Body of pancreas (tissue), 4 donors: ENCODE data around the gene SEPTIN5. TPM values are rescaled to one million over a fixed set of nuclear protein-coding genes. Genes with fewer than 3 reads are reported as not detected.

Experiments used
- ATAC-seq: fragments of 150-250 bp; one replicate; pipeline ENCODE4 v1.9.1; 2016
- DNase-seq, 4 donors: peaks; one replicate each; pipeline ENCODE4 v3.0.0-alpha.2; 2019
- H3K27ac ChIP-seq, 4 donors: fragments of 200-600 bp; sonication (generic); 1 replicate in 3 of 4; 2 replicates in 1 of 4; pipeline versions ENCODE4 v1.5.1 to v1.6.1; 2016 to 2019; ENCODE audit warnings: mild to moderate bottlenecking in 1 of 4, mixed read lengths in 1 of 4, moderate library complexity in 1 of 4
- H3K27me3 ChIP-seq, 2 donors: fragments of 200-600 bp; sonication (generic); one replicate each; pipeline ENCODE4 v1.6.0; 2016; ENCODE audit warnings: mild to moderate bottlenecking in 1 of 2
- H3K36me3 ChIP-seq, 2 donors: fragments of 200-600 bp; sonication (generic); replicated peaks in 1 of 2; 2 replicates each; pipeline ENCODE4 v1.5.1; 2016; ENCODE audit warnings: low read depth in 2 of 2; ENCODE audit not compliant: insufficient read depth in 1 of 2
- H3K4me1 ChIP-seq: fragments of 200-600 bp; sonication (generic); one replicate; pipeline ENCODE4 v1.6.0; 2016
- H3K4me3 ChIP-seq, 2 donors: fragments of 200-600 bp; sonication (generic); 1 replicate in 1 of 2; 2 replicates in 1 of 2; pipeline ENCODE4 v1.5.1; 2016 to 2019
- H3K9me3 ChIP-seq, 3 donors: fragments of 200-600 bp; sonication (generic); 1 replicate in 2 of 3; 2 replicates in 1 of 3; pipeline ENCODE4 v1.5.1; 2016
- POLR2A ChIP-seq, 3 donors: fragments of 450-650 bp; IDR thresholded peaks; one replicate each; pipeline ENCODE4 v1.6.1; 2016; ENCODE audit warnings: antibody characterized with exemption in 3 of 3, mild to moderate bottlenecking in 2 of 3
- WGBS, 2 donors: methylation state at CpG; one replicate each; pipeline ENCODE4 v1.1.5; 2017; 5-methylcytosine and 5-hydroxymethylcytosine counted together
- intact Hi-C: fragments of 100-400 bp; cut with DNase I; formaldehyde crosslinking; loops from one replicate; pipeline ENCODE4 v1.15.1; 2023
- total RNA-seq, 2 donors: library from RNA; depleted of rRNA; stranded (reverse); fragments of >200 nt; gene quantifications; one replicate each; pipeline ENCODE4 v1.1.0, GENCODE V29; 2016
- TF ChIP-seq, protein P1 (sequence below), 7 experiments: fragments of 450-650 bp in 4 of 7; fragments of 200-600 bp in 3 of 7; sonication (generic) in 3 of 7; IDR thresholded peaks; one replicate each; pipeline ENCODE4 v1.5.1; 2016 to 2019; ENCODE audit warnings: antibody characterized with exemption in 7 of 7

The SEPTIN5 gene
- total RNA-seq, 2 donors from 2014 or later, result 15.0 to 15.2 TPM

DNA sequence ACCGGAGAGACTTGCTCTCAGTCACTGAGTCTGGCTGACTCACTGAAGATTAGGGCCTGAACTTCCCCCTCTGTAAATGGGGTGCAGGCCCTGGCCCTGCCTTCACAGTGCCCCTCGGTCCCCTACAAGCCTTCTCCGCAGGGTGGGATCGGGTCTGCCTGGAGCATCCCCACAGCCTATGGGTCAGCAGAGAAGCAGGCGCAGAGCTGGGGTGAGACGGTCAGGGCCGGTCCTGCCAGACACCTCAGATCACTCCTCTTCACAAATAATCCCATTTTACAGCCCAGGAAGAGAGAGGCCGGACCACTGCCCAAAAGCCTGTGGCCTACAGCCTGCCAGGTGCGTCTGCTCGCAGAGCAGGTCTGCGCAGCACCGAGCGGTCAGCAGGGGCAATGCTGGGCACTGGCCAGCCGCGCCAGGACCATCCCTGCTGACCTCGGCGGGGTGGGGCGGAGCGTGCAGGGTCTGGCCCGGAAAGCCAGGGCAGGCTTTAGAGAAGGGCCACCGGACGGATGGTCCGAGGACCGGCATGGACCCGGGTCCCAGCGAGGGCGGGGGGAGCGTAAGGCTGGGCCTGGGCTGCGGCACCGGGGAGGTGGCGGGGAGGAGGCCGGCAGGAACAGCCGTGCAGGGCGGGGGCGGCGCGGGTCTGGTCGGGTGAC is 522 bp upstream of the SEPTIN5 start:
- TF ChIP-seq, protein P1, sequence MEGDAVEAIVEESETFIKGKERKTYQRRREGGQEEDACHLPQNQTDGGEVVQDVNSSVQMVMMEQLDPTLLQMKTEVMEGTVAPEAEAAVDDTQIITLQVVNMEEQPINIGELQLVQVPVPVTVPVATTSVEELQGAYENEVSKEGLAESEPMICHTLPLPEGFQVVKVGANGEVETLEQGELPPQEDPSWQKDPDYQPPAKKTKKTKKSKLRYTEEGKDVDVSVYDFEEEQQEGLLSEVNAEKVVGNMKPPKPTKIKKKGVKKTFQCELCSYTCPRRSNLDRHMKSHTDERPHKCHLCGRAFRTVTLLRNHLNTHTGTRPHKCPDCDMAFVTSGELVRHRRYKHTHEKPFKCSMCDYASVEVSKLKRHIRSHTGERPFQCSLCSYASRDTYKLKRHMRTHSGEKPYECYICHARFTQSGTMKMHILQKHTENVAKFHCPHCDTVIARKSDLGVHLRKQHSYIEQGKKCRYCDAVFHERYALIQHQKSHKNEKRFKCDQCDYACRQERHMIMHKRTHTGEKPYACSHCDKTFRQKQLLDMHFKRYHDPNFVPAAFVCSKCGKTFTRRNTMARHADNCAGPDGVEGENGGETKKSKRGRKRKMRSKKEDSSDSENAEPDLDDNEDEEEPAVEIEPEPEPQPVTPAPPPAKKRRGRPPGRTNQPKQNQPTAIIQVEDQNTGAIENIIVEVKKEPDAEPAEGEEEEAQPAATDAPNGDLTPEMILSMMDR (IDR thresholded peaks at IDR 0.05), result peak in 2 of 7 experiments; percentile 4 to 12
- TF ChIP-seq POLR2A (IDR thresholded peaks at IDR 0.05), result no peak
- Histone ChIP-seq H3K27ac (no peak overlapping the region), H3K27me3 (no peaks in the 10 kb centered on the region), H3K36me3 (no peaks in the 10 kb centered on the region), H3K4me1 (peaks cover 29% of the 10 kb centered on the region), H3K4me3 (peak overlapping the region in 1 of 2 donors; percentile 27), H3K9me3 (no peaks in the 10 kb centered on the region)
- 25 to 67% methylated on average over 6 to 31 of the region's 38 CpGs for WGBS, 2 donors
- intact Hi-C loops, result no loop called here
- DNase-seq (peak in 1 of 4 donors; percentile 44), ATAC-seq (peak; percentile 32)

DNA sequence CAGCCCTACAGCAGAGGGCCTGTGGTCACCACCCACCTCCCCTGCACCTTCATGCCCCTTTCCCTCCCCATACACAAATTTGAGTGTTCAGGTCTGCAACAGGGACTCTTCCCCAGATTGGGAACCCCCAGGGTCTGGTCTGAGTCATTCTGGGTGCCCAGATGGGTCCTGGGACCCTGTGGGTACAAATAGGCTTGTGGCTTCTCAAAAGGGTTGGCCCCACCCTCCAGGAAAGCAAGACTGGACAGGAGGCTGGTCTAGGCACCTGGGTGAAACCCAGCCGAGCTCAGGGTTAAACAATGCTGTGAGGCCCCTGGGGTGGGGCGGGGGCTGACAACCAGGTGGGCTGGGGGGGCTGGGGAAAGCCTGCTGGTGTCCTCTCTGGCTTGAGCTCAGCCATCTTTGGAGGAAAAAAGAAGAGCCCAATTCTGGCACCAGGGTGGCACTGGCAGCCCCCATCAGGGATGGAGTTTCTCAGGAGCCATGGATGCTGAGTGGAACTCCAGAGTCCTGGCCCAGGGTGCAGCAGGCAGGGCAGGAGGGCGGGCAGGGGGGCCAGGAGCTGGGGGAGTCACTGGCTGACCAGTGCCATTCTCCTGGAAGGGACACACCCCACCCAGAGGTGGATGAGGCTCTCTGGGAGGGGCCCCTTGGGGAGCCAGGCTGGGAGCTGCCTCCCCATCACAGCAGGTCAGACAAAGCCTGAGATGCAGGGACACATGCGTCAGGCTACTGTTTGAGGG is 1.1 kb downstream of the SEPTIN5 start:
- 81 to 100% methylated on average over 1 to 4 of the region's 4 CpGs for WGBS, 2 donors
- TF ChIP-seq, protein P1 (IDR thresholded peaks at IDR 0.05), result no peak
- TF ChIP-seq POLR2A (IDR thresholded peaks at IDR 0.05), result no peak
- ATAC-seq (no peak), DNase-seq (no peak)
- Histone ChIP-seq H3K36me3 (no peaks in the 10 kb centered on the region), H3K27me3 (no peaks in the 10 kb centered on the region), H3K27ac (no peak overlapping the region), H3K9me3 (no peaks in the 10 kb centered on the region), H3K4me3 (no peak overlapping the region), H3K4me1 (peaks cover 32% of the 10 kb centered on the region)
- intact Hi-C loops, result no loop called here

DNA sequence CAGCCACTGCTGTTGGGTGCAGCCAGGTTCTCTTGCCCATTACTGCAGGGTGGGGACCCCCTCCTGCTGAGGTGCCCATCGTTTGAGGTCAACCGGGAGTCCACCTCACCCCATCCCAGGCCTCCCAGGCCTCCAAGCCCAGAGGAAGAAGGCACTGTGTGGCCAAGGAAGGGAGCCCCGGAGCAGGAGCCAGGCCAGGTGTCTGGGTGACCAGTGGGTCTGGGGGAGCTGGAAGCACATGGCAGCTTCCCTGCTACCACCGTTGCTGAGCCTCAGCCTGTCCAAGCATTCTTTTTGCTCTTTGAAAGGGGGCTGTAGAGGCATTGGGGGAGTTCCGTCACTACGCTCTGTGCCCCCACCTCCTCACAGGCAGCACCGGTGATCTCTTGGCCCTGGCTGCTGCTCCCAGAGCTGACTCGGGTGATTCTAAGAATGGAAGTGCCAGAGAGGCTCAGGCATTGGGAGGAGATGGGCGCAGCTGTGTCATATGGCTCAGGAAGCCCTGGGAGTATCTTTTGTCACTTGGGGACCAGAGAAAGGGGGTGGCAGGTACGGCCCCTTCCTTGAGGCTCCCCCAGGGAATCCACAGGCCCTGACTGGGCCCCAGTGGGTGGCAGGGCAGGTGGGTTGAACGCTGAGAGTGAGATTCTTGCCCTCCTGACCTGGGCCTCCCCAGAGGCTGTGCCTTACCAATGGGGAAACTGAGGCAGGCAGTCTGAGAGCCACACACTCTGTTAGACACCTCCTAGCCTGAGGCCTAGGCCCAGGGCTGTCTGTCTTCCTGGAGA is 1.9 kb downstream of the SEPTIN5 start:
- no peaks in the 10 kb centered on the region for H3K9me3 ChIP-seq
- ATAC-seq, result no peak
- peaks cover 32% of the 10 kb centered on the region for H3K4me1 ChIP-seq
- intact Hi-C loops, result no loop called here
- TF ChIP-seq POLR2A (IDR thresholded peaks at IDR 0.05), result no peak
- TF ChIP-seq, protein P1 (IDR thresholded peaks at IDR 0.05), result no peak
- DNase-seq, result no peak
- no peaks in the 10 kb centered on the region for H3K27me3 ChIP-seq
- H3K27ac ChIP-seq, result no peak overlapping the region
- 78 to 86% methylated on average over 3 to 11 of the region's 11 CpGs for WGBS, 2 donors
- H3K36me3 ChIP-seq, result no peaks in the 10 kb centered on the region
- no peak overlapping the region for H3K4me3 ChIP-seq

DNA sequence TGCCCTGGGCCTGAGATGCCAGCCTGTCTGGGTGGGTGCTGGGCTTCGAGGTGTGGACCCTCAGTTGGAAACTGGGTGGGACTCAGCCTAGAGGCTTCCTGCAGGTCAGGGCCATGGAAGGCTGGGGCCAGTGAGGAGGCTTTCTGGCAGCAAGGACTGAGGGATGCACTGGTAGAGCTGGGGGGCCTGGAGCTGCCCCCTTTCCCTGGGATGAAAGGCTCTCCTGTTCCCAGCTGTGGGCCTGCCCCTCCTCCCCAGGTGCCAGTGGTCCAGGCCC is 2.5 kb downstream of the SEPTIN5 start:
- DNase-seq (no peak), ATAC-seq (no peak)
- Histone ChIP-seq H3K36me3 (no peaks in the 10 kb centered on the region), H3K27ac (no peak overlapping the region), H3K27me3 (no peaks in the 10 kb centered on the region), H3K4me3 (no peak overlapping the region), H3K9me3 (no peaks in the 10 kb centered on the region), H3K4me1 (peaks cover 32% of the 10 kb centered on the region)
- intact Hi-C loops, result no loop called here
- 89% methylated on average over 1 of the region's 1 CpG; no CpG with 5 or more reads in 1 of the 2 donors for WGBS, 2 donors
- TF ChIP-seq, protein P1 (IDR thresholded peaks at IDR 0.05), result no peak
- no peak for TF ChIP-seq POLR2A (IDR thresholded peaks at IDR 0.05)
